NCI-H1930 (cell line): ENCODE results near the gene UAP1L1.

ENCODE experiments used
- DNase-seq, 2 experiments: peaks; one replicate each; lab custom pipeline; 2025; lab: John Stamatoyannopoulos, UW

The UAP1L1 gene

DNA sequence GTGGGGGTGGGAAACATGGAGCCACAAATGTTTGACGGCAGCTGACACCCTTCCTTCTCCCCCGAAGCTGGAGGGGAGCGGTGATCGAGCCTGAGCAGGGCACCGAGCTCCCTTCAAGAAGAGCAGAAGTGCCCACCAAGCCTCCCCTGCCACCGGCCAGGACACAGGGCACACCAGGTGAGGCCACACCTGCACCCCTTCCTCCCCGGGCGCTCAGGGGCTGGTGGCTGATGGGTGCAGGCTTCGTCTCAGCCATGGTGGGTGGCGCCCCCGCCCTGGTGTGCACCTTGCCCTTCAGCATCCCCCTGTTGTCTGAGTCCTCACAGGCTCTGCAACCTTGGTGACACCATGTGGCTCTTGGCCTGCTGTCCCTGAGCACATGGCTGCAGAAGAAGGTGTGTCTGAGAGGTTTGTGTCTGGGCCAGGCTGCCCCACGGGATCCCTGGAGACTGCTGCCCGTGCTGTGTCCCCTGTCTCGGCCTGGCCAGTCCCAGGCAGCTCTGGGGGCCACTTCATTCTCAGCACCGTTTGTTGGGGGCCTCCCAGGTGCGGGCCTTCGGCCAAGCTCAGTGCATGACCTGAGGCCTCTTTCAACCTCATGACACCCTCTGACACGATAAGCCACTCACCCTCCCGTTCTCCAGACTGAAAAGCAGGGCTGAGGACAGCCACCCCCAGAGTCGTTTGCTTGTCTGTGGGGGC, 20.6 kb downstream of the UAP1L1 start:
- no peak for DNase-seq

DNA sequence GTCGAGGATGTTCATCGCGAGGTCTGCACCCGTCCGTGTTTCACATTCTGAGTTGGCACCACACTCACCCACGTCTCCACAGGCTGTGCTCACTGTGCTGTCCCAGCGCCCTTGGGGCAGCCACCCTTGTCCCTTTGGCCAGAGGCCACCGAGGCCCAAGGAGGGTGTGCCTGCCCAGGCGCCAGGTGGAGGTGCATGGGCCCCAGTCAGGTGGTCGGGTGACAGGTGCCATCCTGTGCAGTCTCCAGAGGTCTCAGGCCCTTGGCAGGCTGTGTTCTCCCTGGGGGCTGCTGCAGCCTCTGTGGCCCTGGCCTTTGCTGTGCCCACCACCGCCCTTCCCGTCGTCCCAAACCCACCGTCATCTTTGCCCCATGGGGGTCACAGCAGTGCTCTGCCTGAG, 21.9 kb downstream of the UAP1L1 start:
- no peak for DNase-seq

DNA sequence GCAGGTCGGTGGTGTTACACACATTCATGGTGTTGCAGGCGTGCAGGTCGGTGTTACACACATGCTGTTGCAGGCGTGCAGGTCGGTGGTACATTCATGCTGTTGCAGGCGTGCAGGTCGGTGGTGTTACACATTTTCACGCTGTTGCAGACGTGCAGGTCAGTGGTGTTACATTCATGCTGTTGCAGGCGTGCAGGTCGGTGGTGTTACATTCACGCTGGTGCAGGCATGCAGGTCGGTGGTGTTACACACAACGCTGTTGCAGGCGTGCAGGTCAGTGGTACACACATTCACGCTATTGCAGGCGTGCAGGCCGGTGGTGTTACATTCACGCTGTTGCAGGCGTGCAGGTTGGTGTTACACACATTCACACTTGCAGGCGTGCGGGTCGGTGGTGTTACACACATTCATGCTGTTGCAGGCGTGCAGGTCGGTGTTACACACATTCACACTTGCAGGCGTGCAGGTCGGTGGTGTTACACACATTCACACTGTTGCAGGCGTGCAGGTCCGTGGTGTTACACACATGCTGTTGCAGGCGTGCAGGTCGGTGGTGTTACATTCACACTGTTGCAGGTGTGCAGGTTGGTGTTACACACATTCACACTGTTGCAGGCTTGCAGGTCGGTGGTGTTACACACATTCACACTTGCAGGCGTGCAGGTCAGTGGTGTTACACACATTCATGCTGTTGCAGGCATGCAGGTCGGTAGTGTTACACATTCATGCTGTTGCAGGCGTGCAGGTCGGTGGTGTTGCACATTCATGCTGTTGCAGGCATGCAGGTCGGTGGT, 26.1 kb downstream of the UAP1L1 start:
- DNase-seq: no peak

DNA sequence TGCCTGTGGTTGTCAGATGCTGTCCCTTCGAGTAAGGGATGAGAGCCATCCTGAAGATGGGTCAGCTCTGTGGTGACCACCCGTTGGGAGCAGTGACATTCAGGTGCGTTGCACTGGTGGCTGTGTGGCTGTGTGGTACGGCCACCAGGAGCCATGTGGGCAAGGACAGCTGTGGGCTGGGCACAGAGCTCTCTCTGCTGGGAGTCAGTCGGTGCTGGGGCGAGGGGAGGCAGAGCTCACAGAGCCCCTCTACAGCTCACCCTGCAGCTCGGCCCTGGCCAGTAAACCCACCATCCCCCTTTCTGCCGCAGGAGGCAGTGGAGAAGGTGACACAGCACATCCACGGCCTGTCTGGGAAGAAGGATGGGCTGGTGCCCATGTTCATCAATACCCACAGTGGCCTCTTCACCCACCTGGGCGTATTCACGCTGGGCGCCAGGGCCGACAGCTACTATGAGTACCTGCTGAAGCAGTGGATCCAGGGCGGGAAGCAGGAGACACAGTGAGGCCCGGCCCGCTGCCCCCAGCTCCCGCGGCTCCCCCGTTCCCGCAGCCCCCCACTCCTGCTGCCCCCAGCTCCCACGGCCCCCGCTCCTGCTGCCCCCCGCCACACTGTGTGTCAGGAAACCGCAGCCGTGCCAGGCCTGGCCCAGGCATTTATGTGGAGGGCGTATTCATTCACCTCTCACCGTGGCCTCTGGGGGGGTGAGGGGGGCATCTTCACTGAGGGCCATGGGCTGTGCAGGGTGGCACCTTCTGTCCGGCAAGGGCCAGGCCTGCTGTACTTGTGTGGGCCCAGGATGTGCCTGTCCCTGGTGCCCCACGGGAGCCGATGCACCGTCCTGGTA, 28.7 kb downstream of the UAP1L1 start:
- DNase-seq: no peak

DNA sequence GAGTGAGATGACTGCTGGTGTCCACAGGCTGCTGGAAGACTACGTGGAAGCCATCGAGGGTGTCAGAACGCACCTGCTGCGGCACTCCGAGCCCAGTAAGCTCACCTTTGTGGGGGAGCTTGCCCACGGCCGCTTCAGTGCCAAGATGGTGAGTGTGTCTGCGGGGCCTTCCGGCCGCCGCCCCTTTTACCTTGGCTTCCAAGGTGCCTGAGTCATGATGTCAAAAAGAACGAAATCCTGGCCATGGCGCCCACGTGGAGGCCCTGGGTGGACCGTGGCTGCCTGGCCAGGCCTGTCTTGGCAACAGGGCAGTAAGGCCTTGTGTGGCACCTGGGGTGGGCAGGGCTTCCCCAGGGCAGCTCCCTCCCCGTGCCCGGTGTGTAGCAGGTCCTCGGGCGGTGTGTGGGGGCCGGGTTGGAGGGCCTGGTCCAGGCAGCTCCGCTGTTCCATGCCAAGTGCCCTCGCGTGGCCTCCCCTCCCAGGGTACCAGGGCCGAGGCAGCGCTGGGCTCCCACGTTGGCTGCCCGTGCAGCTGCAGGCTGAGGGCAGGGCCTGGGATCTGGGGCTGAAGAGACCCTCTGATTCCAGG, 29.4 kb downstream of the UAP1L1 start:
- DNase-seq: no peak

DNA sequence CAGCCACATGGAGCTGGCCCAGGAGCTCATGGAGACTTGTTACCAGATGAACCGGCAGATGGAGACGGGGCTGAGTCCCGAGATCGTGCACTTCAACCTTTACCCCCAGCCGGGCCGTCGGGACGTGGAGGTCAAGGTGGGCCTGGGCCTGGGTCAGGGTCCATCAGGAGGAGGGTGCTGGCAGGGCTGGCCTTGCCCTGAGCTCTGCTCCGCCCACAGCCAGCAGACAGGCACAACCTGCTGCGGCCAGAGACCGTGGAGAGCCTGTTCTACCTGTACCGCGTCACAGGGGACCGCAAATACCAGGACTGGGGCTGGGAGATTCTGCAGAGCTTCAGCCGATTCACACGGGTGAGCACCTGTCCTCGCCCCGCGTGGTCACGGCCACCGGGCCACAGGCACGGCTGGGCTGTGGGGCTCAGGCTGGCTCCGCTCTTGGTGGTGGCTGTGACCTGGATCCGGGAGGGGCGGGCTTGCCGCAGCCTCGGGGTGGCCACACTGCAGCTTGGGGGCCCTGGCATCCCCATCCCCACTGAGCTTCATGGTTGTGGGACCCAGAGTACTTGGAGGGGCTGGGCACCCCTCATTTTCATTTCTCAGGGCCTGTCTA, 30.1 kb downstream of the UAP1L1 start:
- no peak for DNase-seq

DNA sequence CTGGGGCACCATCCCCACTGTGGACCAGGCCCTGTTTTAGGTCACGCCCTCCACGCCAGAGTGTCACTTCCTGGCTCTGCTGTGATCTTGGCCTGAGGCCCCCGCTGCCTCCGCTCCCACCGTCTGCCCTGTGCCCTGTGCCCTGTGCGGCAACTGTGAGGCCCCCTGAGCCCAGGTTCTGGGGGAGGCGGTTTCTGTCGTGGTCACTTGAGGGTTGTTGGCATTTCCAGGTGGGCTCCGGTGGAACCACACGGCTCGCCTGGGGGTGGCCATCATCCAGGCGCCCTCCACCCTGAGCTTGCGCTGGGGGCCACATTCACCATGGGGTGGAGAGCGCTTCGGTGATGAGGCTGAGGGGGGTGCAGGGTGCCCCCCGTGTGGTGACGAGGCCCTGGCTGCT, 30.7 kb downstream of the UAP1L1 start:
- no peak for DNase-seq

DNA sequence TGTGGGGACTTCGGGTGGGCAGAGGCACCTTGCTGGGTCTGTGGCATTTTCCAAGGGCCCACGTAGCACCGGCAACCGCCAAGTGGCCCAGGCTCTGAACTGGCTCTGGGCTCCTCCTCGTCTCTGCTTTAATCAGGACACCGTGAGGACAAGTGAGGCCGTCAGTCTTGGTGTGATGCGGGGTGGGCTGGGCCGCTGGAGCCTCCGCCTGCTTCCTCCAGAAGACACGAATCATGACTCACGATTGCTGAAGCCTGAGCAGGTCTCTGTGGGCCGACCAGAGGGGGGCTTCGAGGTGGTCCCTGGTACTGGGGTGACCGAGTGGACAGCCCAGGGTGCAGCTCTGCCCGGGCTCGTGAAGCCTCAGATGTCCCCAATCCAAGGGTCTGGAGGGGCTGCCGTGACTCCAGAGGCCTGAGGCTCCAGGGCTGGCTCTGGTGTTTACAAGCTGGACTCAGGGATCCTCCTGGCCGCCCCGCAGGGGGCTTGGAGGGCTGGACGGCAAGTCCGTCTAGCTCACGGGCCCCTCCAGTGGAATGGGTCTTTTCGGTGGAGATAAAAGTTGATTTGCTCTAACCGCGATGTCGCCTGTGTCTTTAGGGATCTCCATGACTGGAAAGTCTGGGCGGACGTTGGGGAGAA, 31.4 kb downstream of the UAP1L1 start:
- no peak for DNase-seq

DNA sequence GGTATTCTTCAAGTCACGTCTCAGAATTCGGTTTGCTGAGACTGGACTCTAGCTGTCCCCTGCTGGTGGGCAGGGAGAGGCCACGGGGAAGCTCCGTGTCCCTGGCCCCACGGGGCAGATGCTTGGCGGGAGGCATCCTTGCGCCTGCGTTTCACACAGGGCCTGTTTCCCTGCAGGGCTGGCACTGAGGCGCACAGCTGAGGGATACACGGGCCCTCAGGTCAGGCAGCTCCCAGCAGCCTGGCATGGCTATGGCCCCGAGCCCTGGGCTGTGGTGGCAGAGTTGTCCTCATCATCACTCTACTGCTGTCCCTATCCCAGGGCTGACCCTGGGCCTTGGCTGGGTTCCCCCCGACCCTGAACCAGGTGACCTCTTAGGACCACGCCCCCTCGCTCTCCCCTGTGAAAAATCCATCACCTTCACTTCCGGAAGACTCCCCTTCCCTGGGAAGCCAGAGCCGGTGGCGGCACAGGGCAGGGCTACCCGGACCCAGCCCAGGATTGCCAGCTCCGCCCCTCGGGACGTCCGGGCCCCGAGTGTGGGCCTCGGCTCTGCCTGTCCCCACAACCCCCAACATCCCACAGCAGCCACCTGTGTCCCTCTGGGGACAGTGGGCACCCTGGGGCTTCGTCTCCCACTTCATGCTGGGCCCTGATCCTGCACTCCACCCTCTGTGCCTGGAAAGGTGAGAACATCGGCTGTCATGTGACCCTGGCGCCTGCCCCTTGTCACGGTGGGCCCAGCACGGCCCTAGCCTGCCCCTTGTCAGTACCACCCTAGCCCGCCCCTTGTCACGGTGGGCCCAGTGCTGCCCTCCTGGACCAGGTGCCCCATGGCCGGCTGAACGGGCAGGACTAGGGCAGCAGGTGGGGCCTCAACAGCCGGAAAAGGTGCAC, 32.2 kb downstream of the UAP1L1 start:
- no peak for DNase-seq

DNA sequence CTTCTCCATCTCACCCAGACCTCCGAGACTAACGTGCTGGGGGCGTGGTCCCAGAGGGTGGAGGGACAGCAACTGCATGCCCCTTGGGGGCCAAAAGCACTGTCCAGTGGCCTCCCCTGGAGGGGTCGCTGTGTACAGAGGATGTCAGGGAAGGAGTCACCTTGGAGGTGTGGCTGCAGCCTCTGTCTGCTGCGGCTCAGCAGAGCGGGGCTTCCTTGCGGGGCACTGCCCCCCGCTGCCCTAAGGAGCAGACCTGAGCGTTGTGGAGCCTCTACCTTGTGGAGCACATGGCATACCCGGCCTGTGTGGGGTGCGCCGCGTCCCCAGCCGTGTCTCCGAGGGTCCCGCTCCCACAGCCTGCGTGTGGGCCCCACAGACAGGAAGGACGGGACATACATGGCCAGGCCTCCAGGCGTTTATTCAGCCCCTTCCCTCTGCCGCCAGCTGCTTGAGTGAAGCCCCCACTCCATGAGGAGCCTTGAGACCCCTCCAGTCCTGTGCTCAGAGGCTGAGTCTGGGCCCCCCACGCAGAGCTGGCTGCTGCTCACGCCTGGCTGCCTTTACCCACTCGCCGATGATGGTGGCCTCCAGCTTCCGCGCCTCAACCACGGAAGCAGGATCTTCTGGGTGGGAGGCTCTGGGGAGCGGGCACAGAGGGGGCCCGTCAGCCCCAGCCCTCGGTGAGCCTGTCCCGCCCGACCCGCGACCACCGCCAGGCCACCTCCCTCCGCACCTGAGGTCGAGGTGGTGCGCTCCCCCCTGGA, 33.0 kb downstream of the UAP1L1 start:
- DNase-seq: no peak

DNA sequence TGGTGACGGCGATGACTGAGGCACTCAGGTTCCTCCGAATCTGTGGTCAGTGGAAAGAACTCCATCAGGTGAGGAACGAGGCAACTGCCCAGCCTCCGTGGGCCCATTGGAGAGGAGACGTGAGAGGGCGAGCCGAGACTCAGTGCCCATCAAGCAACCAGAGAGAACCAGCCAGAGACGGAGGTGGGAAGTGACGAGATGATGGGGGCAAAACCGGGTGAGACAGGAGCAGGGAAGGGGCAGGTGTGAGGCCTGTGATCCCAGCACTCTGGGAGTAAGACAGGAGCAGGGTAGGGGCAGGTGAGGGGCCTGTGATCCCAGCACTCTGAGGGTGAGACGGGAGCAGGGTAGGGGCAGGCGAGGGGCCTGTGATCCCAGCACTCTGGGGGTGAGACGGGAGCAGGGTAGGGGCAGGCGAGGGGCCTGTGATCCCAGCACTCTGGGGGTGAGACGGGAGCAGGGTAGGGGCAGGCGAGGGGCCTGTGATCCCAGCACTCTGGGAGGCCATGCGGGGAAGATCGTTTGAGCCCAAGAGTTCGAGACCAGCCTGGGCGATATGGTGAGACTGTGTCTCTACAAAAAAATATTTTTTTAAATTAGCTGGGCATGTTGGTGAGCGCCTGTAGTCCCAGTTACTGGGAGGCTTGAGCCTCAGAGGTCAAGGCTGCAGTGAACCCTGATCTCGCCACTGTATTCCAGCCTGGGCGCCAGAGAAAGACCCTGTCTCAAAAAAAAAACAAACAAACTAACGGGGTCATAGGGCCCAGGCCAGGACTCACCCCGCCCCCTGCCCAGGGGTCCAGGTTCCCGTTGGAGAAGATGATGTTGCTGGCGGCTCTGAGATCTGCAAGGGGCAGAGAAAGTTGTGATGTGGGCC, 33.8 kb downstream of the UAP1L1 start:
- no peak for DNase-seq

DNA sequence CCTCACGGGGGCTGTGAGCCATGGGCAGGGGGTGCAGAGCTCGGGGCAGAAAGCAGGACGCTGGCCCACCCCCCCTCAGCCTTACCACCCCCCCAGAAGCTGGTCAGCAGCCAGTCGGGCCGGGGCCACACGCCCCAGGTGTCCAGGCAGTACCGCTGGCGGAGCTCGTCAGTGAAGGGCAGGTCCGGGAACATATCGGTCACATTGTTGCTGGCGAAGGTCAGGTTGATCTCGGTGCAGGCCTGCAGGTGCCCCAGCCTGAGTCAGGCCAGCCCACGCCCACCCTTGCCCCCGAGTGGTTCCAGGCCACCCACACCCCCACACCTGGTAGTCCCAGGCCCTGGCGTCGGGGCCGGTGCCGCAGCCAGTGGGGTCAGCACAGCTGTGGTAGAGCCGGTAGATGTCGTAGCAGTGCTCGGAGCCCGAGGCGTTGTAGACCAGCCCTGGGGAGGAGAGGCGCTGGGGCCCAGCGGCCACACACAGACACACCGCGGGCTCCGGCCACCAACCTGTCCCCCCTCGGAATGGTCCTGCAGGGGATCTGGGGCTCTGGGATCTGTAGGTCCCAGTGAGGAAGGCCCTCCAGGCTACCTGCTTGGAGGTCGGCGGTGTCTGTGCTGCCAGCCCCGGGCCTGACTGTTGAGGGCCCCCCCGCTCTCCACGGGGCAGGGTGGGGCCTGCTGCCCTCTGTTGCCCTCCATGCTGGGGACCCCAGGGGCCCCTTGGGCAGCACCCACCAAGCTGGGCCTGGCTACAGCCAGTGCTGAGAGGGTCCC, 34.7 kb downstream of the UAP1L1 start:
- DNase-seq: no peak

DNA sequence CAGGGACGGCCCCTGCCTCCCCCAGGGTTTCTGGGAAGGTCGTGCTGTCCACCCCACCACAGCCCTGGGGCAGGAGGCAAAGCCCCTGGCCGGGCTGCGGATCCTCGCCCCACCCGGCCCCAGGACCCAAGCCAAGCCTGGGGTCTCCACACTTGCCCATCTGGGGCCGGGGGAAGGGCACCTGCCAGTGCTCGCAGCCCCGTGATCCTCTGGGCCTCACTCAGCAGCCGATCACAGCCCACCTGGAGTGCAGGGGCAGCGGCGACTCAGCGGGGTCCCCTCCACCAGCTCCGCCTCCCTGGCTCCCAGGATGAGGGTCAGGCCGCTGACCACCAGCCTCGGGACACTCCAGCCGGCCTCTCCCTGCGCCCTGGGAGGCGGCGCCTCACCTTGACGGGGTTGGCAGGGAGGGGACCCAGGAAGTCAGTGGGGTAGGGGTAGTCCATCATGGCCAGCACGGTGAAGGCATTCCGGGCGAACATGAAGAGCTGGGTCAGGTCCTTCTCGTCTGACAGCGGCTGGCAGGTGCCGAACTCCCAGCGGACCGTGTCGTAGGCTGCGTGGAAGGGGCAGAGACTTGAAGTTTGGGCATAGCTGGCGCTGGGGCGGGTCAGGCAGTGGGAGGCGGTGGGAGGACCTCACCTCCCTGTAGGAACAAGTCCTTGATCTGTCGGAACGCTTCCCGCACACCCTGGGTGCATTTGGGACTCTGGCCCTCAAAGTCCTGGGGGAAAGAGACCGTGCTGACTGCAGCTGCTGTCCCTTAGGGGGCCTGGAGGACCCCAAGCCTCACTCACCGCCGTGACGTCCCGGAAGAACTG, 35.5 kb downstream of the UAP1L1 start:
- DNase-seq: no peak

DNA sequence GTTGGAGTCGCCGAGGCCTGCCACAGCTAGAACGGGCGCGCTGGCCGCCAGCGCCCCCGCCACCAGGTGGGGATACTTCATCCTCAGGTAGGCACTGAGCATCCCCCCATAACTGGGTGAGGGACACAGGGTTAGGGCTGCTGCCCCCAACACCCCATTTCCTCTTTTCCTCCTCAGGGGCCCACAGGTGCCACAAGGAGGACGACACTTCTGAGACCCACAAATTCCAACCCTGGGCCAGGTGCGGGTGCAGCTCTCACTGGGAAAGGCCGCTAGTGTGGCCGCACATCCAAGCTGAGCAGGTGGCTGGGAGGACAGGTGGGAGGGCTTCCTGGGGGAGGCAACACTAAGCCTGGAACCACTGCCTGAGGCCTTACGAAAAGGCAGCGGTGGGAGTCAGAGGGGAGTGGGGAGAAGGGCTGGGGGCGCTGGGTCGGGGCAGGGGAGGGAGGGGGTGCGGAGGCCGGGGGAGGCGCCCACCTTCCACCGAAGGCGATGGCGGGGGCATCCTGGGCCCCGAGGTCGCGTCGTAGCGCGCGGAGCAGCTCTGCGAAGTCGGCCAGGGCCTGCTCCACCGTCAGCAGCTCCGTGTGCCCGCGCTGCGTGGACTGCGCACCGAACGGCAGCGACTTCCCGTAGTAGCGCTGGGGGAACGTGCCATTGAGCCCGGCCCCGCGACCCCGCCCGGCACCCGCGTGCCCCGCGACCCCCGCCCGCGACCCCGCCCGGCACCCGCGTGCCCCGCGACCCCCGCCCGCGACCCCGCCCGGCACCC, 36.3 kb downstream of the UAP1L1 start:
- DNase-seq: no peak

DNA sequence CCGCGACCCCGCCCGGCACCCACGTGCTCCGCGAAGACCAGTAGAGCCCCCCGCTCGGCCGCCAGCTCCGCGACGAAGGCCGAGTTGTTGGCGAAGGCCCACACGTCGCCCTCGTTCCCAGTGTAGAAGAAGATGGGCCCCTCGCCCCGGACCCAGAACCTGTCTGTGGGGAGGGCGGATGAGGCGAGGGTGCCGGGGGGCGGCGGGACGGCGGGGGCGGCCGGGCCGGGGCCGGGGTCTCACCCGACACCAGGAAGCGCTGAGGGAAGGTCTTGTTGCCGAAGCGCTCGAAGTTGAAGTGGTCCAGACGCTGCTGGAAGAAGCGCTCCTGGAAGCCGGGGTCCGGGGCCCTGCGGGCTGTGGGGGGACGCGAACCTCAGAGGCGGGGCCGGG, 36.9 kb downstream of the UAP1L1 start:
- no peak for DNase-seq
